Nephron progenitor cell (in vitro differentiated cells): ENCODE results near the gene NTF3.

Experiments used
- DNase-seq: peaks from one replicate; pipeline ENCODE4 v3.0.0; 2021
- H3K27ac Mint-ChIP-seq: 2 replicates; pipeline ENCODE4 v1.8.0; 2021; ENCODE audit warnings: mild to moderate bottlenecking, moderate library complexity, mixed read lengths
- H3K27me3 Mint-ChIP-seq: 2 replicates; pipeline ENCODE4 v1.8.0; 2021; ENCODE audit warnings: mild to moderate bottlenecking, low read depth, mixed read lengths; ENCODE audit not compliant: poor library complexity
- H3K36me3 Mint-ChIP-seq: 2 replicates; pipeline ENCODE4 v1.8.0; 2021; ENCODE audit warnings: low read depth, mixed read lengths
- H3K4me1 Mint-ChIP-seq: 2 replicates; pipeline ENCODE4 v1.8.0; 2021; ENCODE audit warnings: mixed read lengths
- H3K4me3 Mint-ChIP-seq: 2 replicates; pipeline ENCODE4 v1.8.0; 2021; ENCODE audit warnings: mild to moderate bottlenecking, moderate library complexity, mixed read lengths
- H3K9me3 Mint-ChIP-seq: 2 replicates; pipeline ENCODE4 v1.8.0; 2021; ENCODE audit warnings: mild to moderate bottlenecking, moderate library complexity, mixed read lengths
- TF ChIP-seq, protein P1 (sequence below): fragments of 200-600 bp; sonication (generic); IDR thresholded peaks from 2 replicates; pipeline ENCODE4 v1.5.0; 2021; ENCODE audit warnings: antibody characterized with exemption

NTF3 gene

DNA sequence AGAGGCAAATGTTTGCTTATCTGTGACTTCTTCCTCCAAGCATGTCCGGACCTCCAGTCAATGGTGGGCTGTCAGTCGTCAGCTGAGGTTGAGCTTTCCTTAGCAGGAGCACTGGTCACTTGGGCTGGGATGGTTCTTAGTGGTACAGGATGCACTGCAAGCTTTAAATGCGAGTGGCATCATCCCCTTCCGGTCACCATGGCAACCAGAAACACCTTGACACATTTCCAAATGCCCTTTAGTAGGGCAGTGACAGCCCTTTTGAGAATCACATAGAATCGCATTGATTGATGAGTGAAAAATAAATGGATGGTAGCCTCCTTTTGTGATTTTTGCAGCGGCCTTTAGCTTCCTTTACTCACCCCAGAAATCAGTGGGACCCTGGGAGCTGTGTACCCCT is 24.1 kb downstream of the NTF3 start:
- H3K36me3 Mint-ChIP-seq = no peaks in the 10 kb centered on the region

DNA sequence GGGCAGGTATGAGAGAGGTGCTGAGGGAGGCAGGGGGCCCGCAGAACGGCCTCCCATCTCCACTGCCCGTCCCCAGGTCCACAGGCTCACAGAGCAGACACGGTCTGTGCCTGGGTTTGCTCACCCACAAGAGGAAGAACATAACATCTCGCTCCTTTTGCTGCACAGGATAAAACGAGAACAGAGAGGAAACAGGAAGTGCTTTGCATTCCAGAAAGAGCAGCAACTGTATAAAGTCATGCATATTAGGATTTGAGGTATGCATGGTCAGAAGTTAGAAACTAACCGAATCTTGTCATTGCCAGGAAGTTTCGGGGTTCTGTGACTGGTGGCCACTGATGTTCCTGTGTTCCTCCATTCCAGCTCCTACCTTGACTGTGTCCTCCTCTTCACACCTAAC is 25.0 kb downstream of the NTF3 start:
- H3K27ac Mint-ChIP-seq = no peak overlapping the region
- no peak overlapping the region for H3K4me3 Mint-ChIP-seq

More for the DNA sequence above, 24.1 kb downstream of the NTF3 start:
- Mint-ChIP-seq H3K4me1 (peaks cover 25% of the 10 kb centered on the region), H3K4me3 (no peak overlapping the region), H3K27me3 (peaks cover 15% of the 10 kb centered on the region), H3K27ac (no peak overlapping the region), H3K9me3 (no peaks in the 10 kb centered on the region)
- TF ChIP-seq, protein P1, sequence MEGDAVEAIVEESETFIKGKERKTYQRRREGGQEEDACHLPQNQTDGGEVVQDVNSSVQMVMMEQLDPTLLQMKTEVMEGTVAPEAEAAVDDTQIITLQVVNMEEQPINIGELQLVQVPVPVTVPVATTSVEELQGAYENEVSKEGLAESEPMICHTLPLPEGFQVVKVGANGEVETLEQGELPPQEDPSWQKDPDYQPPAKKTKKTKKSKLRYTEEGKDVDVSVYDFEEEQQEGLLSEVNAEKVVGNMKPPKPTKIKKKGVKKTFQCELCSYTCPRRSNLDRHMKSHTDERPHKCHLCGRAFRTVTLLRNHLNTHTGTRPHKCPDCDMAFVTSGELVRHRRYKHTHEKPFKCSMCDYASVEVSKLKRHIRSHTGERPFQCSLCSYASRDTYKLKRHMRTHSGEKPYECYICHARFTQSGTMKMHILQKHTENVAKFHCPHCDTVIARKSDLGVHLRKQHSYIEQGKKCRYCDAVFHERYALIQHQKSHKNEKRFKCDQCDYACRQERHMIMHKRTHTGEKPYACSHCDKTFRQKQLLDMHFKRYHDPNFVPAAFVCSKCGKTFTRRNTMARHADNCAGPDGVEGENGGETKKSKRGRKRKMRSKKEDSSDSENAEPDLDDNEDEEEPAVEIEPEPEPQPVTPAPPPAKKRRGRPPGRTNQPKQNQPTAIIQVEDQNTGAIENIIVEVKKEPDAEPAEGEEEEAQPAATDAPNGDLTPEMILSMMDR = no peak
- DNase-seq = no peak

DNA sequence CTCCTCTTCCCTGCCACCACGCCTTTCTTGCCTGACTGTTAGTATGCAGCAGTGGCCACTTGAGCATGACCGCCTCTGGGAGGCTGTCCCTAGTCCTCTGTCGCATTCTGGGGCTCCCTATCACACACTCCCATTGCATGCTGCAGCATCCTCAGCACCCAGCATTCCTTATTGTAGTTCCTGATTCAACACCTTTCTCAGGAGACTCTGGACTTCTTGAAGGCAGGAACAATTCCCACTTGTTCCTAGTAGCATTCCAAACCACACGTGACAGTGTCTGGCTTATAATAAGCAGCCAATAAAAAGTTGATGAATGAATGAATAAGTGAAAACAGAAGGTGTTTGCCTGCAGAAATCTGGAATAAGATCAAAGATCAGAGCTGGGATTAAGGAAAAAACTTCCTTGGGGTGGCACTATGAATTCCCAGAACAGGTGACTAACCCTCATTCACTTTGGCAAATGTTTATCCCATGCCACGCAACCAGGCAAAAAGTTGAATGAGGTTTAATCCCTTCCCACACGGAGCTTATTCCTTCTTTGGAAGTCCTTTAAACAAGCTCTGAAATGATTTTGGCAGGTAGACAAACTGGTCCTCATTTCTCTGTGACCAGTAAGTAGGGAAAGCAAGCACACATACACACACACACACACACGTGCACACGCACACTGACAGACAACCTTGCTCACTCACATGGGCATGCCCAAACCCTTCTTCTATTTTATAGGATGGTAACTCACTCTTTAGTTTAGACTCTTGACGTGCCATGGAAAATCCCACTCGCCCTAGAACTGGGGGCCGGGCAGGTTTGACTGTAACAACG is 26.5 kb downstream of the NTF3 start:
- DNase-seq = no peak
- Mint-ChIP-seq H3K27ac (no peak overlapping the region), H3K4me1 (peaks cover 25% of the 10 kb centered on the region), H3K9me3 (no peaks in the 10 kb centered on the region), H3K27me3 (peaks cover 7% of the 10 kb centered on the region), H3K36me3 (peaks cover 5% of the 10 kb centered on the region), H3K4me3 (no peak overlapping the region)
- TF ChIP-seq, protein P1 = no peak

More for the DNA sequence above, 25.0 kb downstream of the NTF3 start:
- no peaks in the 10 kb centered on the region for H3K9me3 Mint-ChIP-seq
- DNase-seq = no peak
- H3K27me3 Mint-ChIP-seq = peaks cover 15% of the 10 kb centered on the region
- TF ChIP-seq, protein P1 = no peak
- H3K4me1 Mint-ChIP-seq = peaks cover 25% of the 10 kb centered on the region
- H3K36me3 Mint-ChIP-seq = peaks cover 4% of the 10 kb centered on the region

DNA sequence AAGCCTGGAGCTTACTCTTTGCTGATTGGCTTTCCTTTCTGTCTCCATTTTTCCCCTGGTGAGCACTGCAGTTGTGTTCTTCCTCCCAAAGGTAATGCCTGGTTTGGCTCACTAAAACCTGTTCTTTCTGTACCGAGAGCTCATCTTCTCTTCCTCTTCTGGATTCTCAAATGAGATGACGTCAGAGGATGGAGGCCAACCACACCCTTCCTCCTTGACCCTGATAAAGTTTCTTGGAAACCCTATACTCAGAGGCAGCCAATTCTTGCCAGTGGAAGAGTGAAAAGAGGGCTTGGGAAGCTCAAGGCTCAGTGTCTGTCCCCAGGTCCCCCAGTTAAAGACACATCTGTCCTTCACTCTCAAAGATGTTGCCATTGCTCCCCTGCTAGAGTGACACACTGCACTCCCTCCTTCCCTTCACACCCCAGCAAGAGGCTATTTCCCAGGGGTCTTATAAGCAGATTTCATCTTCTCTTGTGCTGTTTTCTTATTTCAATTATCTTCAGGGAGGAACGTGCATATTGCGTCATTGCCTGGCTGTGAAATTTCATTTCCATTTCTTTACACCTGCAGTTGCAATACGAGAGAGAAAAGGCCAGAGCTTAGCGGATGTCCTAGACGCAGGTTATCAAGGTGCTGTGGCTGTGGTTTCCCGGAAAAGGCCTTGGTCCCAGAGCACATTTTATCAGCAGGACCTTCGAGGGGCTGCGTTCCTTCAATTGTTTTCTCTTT is 27.3 kb downstream of the NTF3 start:
- Mint-ChIP-seq H3K4me3 (no peak overlapping the region), H3K27me3 (peaks cover 7% of the 10 kb centered on the region), H3K36me3 (peaks cover 5% of the 10 kb centered on the region), H3K27ac (no peak overlapping the region), H3K9me3 (no peaks in the 10 kb centered on the region), H3K4me1 (peaks cover 24% of the 10 kb centered on the region)
- TF ChIP-seq, protein P1 = no peak
- no peak for DNase-seq

DNA sequence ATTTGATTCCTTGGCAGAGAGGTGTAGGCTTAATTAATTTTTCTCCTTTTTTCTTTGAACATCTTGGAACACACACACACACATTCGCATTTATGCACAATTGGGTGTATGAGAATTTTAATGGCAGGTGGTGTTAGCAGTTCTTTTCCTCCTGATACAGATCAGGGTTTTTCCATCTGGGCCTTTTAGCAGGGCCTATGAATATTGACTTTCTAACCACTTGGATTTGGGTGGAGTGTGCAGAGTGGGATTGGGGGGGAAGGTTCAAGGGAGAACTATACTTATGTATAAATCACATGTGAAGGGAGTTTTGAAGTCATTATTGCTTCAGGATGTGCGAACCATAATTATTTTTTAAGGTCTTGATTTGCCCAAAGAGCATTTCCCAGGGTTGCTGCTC is 28.9 kb downstream of the NTF3 start:
- H3K9me3 Mint-ChIP-seq = no peaks in the 10 kb centered on the region
- peaks cover 12% of the 10 kb centered on the region for H3K27me3 Mint-ChIP-seq
- TF ChIP-seq, protein P1 = no peak

More for the DNA sequence above, 28.9 kb downstream of the NTF3 start:
- DNase-seq = no peak
- Mint-ChIP-seq H3K27ac (no peak overlapping the region), H3K4me1 (peaks cover 18% of the 10 kb centered on the region), H3K36me3 (peaks cover 5% of the 10 kb centered on the region), H3K4me3 (no peak overlapping the region)
